Endothelial cell of umbilical vein (primary cell): ENCODE results near the gene FKBP6. TPM values are rescaled to one million over a fixed set of nuclear protein-coding genes. Genes with fewer than 3 reads are reported as not detected.

Source experiments
- BruUV-seq: library from RNA; stranded (reverse); fragments of 400-500 nt; replicated peaks from 2 replicates; lab custom pipeline; 2021; lab: Mats Ljungman, UMichigan
- CTCF ChIA-PET: fragments of 300-600, 350-600 bp; sonication (Branson Sonifier 250); formaldehyde crosslinking; loops from one replicate; lab custom pipeline; 2021; ENCODE audit warnings: antibody characterized with exemption, inconsistent platforms; lab: Charles Lee
- POLR2A ChIA-PET: fragments of 300-600, 350-600 bp; sonication (Branson Sonifier 250); formaldehyde crosslinking; loops from one replicate; lab custom pipeline; 2021; ENCODE audit warnings: antibody characterized with exemption, inconsistent platforms; lab: Charles Lee
- DNase-seq: peaks from one replicate; pipeline ENCODE4 v3.0.0-alpha.2; 2011; ENCODE audit warnings: low read depth, low spot score
- FAIRE-seq: peaks from 2 replicates; lab custom pipeline; 2011; peaks lifted over from hg19 to GRCh38; lab: Jason Lieb, UNC
- H2AFZ ChIP-seq: 2 replicates; pipeline ENCODE4 v1.6.0; 2012; ENCODE audit warnings: low read depth, low read length, control low read depth, inconsistent platforms
- H3K27ac ChIP-seq: 2 replicates; pipeline ENCODE4 v1.5.1; 2011; ENCODE audit warnings: low read depth, mild to moderate bottlenecking, control low read depth, low read length, moderate library complexity; ENCODE audit not compliant: insufficient read depth
- H3K27me3 ChIP-seq, 2 experiments: 2 replicates each; pipeline versions ENCODE4 v1.6.0 to v1.6.1; 2011; ENCODE audit warnings: low read length in 2 of 2, mixed read lengths in 1 of 2; ENCODE audit not compliant: control insufficient read depth in 2 of 2, insufficient read depth in 2 of 2
- H3K36me3 ChIP-seq, 2 experiments: 2 replicates in 1 of 2; 3 replicates in 1 of 2; pipeline ENCODE4 v1.5.1; 2011; ENCODE audit warnings: low read length in 2 of 2, mild to moderate bottlenecking in 1 of 2, moderate library complexity in 1 of 2; ENCODE audit not compliant: control insufficient read depth in 2 of 2, insufficient read depth in 2 of 2; ENCODE audit errors: extremely low read depth in 1 of 2
- H3K4me1 ChIP-seq: 3 replicates; pipeline ENCODE4 v1.5.1; 2011; ENCODE audit warnings: mild to moderate bottlenecking, low read length; ENCODE audit not compliant: control insufficient read depth, insufficient read depth; ENCODE audit errors: extremely low read depth
- H3K4me2 ChIP-seq: 2 replicates; pipeline ENCODE4 v1.6.1; 2011; ENCODE audit warnings: low read length, control low read depth, mixed read lengths; ENCODE audit not compliant: insufficient read depth
- H3K4me3 ChIP-seq, 3 experiments: fragments of 200-600 bp in 1 of 3; sonication (generic), shearing (Covaris generic) in 1 of 3; replicated peaks in 1 of 3; 2 replicates each; pipeline ENCODE4 v1.5.1; 2011 to 2016; ENCODE audit warnings: control low read depth in 3 of 3, low read length in 3 of 3, mild to moderate bottlenecking in 2 of 3, inconsistent platforms in 1 of 3, low read depth in 1 of 3, moderate library complexity in 1 of 3; ENCODE audit not compliant: insufficient read depth in 1 of 3
- H3K79me2 ChIP-seq: 2 replicates; pipeline ENCODE4 v1.6.0; 2012; ENCODE audit warnings: low read length, inconsistent platforms; ENCODE audit not compliant: control insufficient read depth, insufficient read depth
- H3K9ac ChIP-seq: replicated peaks from 2 replicates; pipeline ENCODE3; 2011; ENCODE audit warnings: low read length, control low read depth; ENCODE audit not compliant: insufficient read depth; ENCODE audit errors: extremely low read depth
- H3K9me1 ChIP-seq: replicated peaks from 3 replicates; pipeline ENCODE4 v1.6.0; 2011; ENCODE audit warnings: mild to moderate bottlenecking, low read length; ENCODE audit not compliant: control insufficient read depth, insufficient read depth; ENCODE audit errors: extremely low read depth
- H3K9me3 ChIP-seq: replicated peaks from 2 replicates; pipeline ENCODE4 v1.5.1; 2012; ENCODE audit warnings: low read length, inconsistent platforms; ENCODE audit not compliant: control insufficient read depth, insufficient read depth
- H4K20me1 ChIP-seq: replicated peaks from 2 replicates; pipeline ENCODE3; 2011; ENCODE audit warnings: mild to moderate bottlenecking, low read length; ENCODE audit not compliant: control insufficient read depth, insufficient read depth; ENCODE audit errors: extremely low read depth
- EZH2 ChIP-seq: IDR thresholded peaks from 2 replicates; pipeline ENCODE4 v1.6.1; 2012; ENCODE audit warnings: borderline replicate concordance, low read depth, mild to moderate bottlenecking, moderate library complexity, low read length, inconsistent platforms; ENCODE audit not compliant: severe bottlenecking
- FOS ChIP-seq: IDR thresholded peaks from 2 replicates; pipeline ENCODE4 v1.6.1; 2011; ENCODE audit warnings: mild to moderate bottlenecking, low read length, moderate library complexity, borderline replicate concordance; ENCODE audit not compliant: insufficient read depth
- GATA2 ChIP-seq: IDR thresholded peaks from 2 replicates; pipeline ENCODE4 v1.7.0; 2011; ENCODE audit warnings: low read depth, mild to moderate bottlenecking, moderate library complexity, mixed read lengths, low read length; ENCODE audit not compliant: insufficient read length, insufficient read depth
- JUN ChIP-seq: IDR thresholded peaks from 2 replicates; pipeline ENCODE4 v1.6.1; 2011; ENCODE audit warnings: borderline replicate concordance, low read depth; ENCODE audit not compliant: insufficient read length, insufficient read depth
- MYC ChIP-seq: IDR thresholded peaks from one replicate; pipeline ENCODE4 v1.6.1; 2011; ENCODE audit warnings: mild to moderate bottlenecking, low read depth, low read length
- POLR2A ChIP-seq: IDR thresholded peaks from 2 replicates; pipeline ENCODE4 v1.6.1; 2012; ENCODE audit warnings: low read depth, mild to moderate bottlenecking, control low read depth, low read length
- POLR2AphosphoS5 ChIP-seq: IDR thresholded peaks from 2 replicates; pipeline ENCODE4 v1.6.1; 2012; ENCODE audit warnings: low read depth, mild to moderate bottlenecking, control low read depth, low read length, moderate library complexity; ENCODE audit not compliant: insufficient read depth
- dilution Hi-C: fragments of 300-500 bp; cut with MboI; formaldehyde crosslinking; loops from one replicate; pipeline ENCODE4 v1.15.0; 2019; ENCODE audit warnings: low sequenced_read_pairs; ENCODE audit not compliant: extremely low pct_ligation_motif_present
- intact Hi-C: fragments of 100-400 bp; cut with micrococcal nuclease; formaldehyde crosslinking; loops from one replicate; pipeline ENCODE4 v1.10.0; 2022
- polyA plus RNA-seq, 4 experiments: library from polyadenylated mRNA; depleted of rRNA in 3 of 4; stranded (reverse) in 3 of 4; unstranded in 1 of 4; fragments of >200 nt; gene quantifications; 2 replicates each; pipeline versions ENCODE4 v1.2.1 to v1.2.3, GENCODE V29; 2011 to 2012; ENCODE audit warnings: missing spikeins in 1 of 4
- total RNA-seq: library from RNA; stranded (reverse); gene quantifications from 2 replicates; pipeline ENCODE4 v1.2.3, GENCODE V29; 2021
- TF ChIP-seq, protein P1 (sequence below): IDR thresholded peaks from 2 replicates; pipeline ENCODE4 v1.6.1; 2011; ENCODE audit not compliant: insufficient read depth, insufficient read length
- TF ChIP-seq, protein P2 (sequence below), 2 donors: IDR thresholded peaks; 1 replicate in 1 of 2; 2 replicates in 1 of 2; pipeline ENCODE4 v1.5.1; 2011; ENCODE audit warnings: low read length in 2 of 2, mild to moderate bottlenecking in 2 of 2, moderate library complexity in 2 of 2, control low read depth in 1 of 2, inconsistent platforms in 1 of 2, low read depth in 1 of 2; ENCODE audit not compliant: insufficient read depth in 1 of 2; ENCODE audit errors: extremely low read depth in 1 of 2

FKBP6 gene
- total and polyA plus RNA-seq, 2 donors (not counting 3 experiments of a cell fraction or from before 2014, with no cell fraction given), result 0.04 TPM; not detected in 1

DNA sequence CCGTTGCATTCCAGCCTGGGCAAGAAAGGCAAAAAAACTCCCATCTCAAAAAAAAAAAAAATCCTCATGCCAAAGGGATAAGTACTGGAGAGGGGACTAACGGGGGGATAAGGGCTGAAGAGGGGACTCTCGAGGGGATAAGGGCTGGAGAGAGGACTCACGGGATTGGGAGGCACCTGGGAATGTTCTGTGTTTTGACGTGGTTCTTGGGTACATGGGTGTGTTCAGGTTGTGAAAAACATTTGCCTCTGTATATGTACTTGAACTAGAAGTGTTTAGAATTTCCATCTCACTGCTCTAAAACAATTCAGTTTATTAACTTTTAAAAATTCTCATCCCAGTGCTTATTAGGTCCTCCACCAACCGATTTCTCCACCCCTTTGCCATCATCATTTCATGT, 4.5 kb downstream of the FKBP6 start:
- no peak overlapping the region for H3K4me3 ChIP-seq
- BruUV-seq, result no TSS peak
- no peak overlapping the region for H3K27ac ChIP-seq
- dilution Hi-C loops (no loop called here), intact Hi-C loops (no loop called here)
- H3K27me3 ChIP-seq, result peaks cover 18 to 26% of the 10 kb centered on the region in 2 experiments
- ChIA-PET CTCF (interaction anchor here (0.9 to 4.7 kb wide), 2 partner anchors 9 to 10 kb away, joined by 4 to 18 read pairs; no protein-coding TSS in a partner anchor), POLR2A (no interaction called here)
- FAIRE-seq, result no peak
- no peaks in the 10 kb centered on the region for H4K20me1 ChIP-seq
- H3K4me2 ChIP-seq, result no peak overlapping the region
- no peak overlapping the region for H2AFZ ChIP-seq
- H3K9me1 ChIP-seq, result no peaks in the 10 kb centered on the region
- no peak for DNase-seq
- H3K79me2 ChIP-seq, result no peaks in the 10 kb centered on the region
- TF ChIP-seq JUN, result no peak
- no peak for TF ChIP-seq MYC
- no peak for TF ChIP-seq POLR2AphosphoS5
- no peak for TF ChIP-seq POLR2A
- no peak for TF ChIP-seq FOS
- TF ChIP-seq, protein P1, sequence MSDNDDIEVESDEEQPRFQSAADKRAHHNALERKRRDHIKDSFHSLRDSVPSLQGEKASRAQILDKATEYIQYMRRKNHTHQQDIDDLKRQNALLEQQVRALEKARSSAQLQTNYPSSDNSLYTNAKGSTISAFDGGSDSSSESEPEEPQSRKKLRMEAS, result no peak
- TF ChIP-seq, protein P2, sequence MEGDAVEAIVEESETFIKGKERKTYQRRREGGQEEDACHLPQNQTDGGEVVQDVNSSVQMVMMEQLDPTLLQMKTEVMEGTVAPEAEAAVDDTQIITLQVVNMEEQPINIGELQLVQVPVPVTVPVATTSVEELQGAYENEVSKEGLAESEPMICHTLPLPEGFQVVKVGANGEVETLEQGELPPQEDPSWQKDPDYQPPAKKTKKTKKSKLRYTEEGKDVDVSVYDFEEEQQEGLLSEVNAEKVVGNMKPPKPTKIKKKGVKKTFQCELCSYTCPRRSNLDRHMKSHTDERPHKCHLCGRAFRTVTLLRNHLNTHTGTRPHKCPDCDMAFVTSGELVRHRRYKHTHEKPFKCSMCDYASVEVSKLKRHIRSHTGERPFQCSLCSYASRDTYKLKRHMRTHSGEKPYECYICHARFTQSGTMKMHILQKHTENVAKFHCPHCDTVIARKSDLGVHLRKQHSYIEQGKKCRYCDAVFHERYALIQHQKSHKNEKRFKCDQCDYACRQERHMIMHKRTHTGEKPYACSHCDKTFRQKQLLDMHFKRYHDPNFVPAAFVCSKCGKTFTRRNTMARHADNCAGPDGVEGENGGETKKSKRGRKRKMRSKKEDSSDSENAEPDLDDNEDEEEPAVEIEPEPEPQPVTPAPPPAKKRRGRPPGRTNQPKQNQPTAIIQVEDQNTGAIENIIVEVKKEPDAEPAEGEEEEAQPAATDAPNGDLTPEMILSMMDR (IDR thresholded peaks at IDR 0.05; ENCODE audit: extremely low read depth in 1 of 2, insufficient read depth in 1 of 2, low read depth in 1 of 2, low read length in 2 of 2), result no peak
- no peak for TF ChIP-seq GATA2
- TF ChIP-seq EZH2, result no peak
- no peaks in the 10 kb centered on the region for H3K36me3 ChIP-seq
- H3K9me3 ChIP-seq, result no peaks in the 10 kb centered on the region
- H3K9ac ChIP-seq, result no peak overlapping the region
- peaks cover 2% of the 10 kb centered on the region for H3K4me1 ChIP-seq
